Esophagus mucosa (tissue), 1 donor: Measurements from ENCODE around the gene DISC1. TPM values are rescaled to one million over a fixed set of nuclear protein-coding genes. Genes with fewer than 3 reads are reported as not detected.
"Not testable (repeated sequence)": the region's sequence is repeated elsewhere in the genome, so short reads cannot be mapped to it uniquely, and the experiment has no call there.

Experiments
- ATAC-seq: fragments of 200-7000 bp; cut with Tn5 transposase; one replicate; pipeline ENCODE4 v1.9.1; 2020
- total RNA-seq: library from RNA; stranded (reverse); gene quantifications from one replicate; pipeline ENCODE4 v1.2.4, GENCODE V29; 2023
- donor health status: DM: yes; HTN: yes; CAD: no.

DISC1 gene
- total RNA-seq, 1 donor from 2014 or later: 2.4 TPM

- peak; percentile 82 for ATAC-seq
Measured at GRCh38 chr1:231606712-231607111, 19.9 kb upstream of the DISC1 start.

DNA sequence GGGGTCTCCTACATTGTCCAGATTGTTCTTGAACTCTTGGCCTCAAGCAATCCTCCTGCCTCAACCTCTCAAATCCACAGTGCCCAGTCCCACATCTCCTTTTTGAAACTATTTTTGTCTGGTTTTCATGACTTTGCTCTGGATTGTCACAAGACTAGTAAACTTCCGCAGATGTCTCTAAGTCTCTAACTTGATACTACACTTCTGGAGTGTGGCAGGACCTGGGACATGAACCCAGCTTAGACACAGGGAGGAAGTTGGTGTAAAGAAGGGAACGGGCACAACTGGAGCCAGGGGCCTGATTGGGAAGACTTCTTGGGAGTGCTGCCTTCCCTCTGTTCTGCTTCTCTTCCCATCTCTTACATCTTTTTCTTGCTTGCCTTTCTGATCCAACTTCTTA, 16.2 kb upstream of the DISC1 start:
- no peak for ATAC-seq

GRCh38 chr1:231611111-231611510, 15.5 kb upstream of the DISC1 start:
- ATAC-seq: no peak

GRCh38 chr1:231611851-231612250, 14.7 kb upstream of the DISC1 start:
- no peak for ATAC-seq

DNA sequence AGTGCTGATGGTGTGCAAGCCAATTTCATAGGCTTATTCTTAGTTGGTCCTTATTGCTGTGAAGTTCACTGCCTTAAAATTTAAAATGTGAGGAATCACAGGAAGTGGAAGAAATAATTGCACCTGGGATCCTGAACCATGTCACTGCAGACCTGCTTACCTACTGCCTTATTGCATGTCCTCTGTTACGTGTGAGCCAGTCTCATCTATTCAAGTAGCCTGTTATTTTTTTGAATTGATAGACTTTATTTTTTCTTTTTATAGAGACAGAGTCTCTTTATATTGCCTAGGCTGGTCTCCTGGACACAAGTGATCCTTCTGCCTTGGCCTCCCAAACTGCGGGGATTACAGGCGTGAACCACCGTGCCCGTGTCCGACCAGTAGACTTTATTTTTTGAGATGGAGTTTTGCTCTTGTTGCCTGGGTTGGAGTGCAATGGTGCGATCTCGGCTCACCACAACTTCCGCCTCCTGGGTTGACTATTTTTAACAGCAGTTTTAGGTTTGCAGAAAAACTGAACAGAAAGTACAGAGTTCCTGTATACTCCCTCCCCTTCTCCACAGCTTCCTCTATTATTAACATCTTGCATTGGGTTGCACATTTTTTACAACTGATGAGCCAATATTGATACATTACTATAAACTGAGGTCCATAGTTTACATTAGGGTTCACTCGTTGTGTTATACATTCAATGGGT, 14.0 kb upstream of the DISC1 start:
- peak; percentile 57 for ATAC-seq

DNA sequence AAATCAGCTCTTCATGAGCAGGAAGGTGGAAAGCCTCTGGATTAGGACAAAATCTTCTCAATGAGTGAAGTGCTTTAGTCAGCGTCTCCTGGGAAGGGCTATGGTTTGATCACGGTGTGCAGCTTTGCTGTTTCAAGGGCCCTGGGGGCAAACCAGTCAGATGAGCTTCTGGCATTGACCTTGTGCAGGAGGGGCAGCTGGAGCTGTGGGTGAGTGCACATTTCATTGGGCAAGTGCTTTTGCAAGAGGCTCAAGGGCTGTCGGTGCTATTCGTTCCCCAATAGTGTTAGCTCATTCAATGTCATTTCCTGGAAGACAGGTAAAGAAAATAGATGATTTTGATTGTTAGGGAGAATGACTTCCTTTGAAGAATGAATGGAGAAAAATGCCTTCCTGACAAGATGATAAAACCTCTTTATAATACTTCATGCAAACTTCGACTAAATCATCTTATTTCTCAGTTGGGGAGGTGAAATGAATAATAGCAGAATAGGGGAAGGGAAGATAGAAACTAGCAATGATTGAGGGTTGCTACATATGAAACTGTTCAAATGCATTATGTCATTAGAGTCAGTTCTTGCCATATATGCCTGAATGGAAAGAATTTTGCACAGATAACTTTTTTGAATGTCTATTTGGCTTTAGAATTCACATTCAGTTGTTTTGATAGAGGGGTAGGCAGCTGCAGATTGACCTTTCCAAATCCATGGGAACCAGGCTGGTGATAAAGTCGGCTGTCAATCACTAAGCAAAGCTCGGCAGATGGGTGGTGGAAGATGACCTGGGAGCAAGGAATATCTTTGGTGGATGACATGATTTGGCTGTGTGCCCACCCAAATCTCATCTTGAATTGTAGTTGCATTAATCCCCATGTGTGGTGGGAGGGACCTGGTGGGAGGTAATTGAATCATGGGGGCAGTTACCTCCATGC, 12.9 kb upstream of the DISC1 start:
- peak; percentile 79 for ATAC-seq

DNA sequence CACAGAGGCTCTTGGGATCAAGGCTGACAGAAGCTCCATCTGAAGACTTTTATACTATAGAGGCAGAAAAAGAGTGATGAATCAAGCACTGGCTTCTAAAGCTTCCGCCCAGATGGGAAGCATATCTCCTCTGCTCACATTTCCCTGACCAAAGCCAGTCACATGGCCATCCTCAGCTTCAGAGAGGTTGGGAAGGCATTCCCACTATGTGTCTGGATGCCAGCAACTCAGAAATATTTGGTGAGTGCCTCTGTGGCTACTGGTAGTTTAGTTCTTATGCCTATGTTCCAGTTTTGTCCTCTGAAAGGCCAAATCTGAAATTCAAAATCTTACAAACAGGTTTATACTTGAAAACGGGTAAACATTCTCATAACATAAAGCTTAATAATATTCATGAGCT, 9.9 kb upstream of the DISC1 start:
- ATAC-seq: no peak

DNA sequence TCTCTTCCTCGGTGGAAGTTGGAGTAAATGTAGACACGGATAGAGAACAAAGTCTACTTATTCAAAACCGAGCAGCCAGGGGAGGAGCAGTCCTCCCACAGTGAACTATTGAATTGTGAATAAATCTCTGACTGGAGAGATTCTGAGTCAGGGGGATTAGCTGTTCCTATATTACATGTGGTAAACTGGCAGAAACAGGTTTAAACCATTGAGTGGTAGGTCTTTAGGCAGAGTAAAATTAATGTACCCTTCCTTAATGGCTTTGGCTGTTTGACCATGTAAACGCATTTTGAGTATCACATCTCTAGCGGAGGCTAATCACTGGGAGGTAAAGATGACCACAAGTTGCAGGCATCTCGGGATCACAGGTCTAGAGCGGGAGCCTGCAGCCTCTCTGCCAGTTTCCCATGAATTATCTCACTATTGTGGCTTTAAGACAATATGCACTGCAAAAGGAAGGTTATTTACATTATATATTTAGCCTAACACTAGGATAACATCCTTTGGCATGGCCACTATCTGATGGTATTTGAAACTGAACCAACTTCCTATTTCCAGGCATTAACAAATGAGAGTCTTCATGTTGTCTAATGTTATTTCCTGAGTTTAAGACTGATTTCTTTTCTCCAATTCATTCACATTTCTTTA, 7.9 kb upstream of the DISC1 start:
- ATAC-seq: peak; percentile 85

GRCh38 chr1:231619257-231619634, 7.3 kb upstream of the DISC1 start:
- no peak for ATAC-seq

DNA sequence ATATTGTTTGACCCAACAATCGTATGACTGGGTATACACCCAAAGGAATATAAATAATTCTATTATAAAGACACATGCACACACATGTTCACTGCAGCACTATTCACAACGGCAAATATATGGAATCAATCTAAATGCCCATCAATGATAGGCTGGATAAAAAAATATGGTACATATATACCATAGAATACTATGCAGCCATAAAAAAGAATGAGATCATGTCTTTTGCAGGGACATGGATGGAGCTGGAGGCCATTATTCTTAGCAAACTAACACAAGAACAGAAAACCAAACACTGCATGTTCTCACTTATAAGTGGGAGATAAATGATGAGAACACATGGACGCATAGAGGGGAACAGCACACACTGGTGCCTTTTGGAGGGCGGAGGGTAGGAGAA, 1.5 kb upstream of the DISC1 start:
- ATAC-seq: not testable (repeated sequence)

DNA sequence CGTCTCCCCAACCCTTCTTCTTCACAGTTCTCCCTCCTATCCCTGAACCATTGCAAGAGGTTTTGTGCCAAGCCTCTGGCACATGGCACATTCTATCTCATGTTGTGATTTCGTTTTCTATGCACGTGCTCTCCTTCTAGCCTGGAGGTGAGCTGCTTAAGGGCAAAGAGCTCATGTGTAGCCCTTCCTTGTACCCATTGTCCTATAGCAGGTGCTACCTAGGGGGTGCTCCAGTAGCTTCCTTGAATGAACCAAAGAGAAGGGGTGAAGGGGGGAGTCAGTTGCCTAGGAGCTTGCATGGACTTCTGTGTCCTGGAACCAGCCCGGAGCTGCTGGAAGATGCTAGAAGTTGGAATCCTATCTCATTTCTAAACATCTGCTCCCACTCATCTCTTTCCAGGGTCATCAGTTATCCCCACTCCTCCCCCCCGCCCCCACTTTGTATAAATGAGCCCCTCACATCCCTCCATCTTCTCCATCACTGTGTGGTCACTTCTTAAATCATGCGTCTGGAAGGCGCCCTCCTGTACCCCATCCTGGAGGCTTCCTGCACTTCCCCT, 535 bp upstream of the DISC1 start:
- ATAC-seq: no peak

DNA sequence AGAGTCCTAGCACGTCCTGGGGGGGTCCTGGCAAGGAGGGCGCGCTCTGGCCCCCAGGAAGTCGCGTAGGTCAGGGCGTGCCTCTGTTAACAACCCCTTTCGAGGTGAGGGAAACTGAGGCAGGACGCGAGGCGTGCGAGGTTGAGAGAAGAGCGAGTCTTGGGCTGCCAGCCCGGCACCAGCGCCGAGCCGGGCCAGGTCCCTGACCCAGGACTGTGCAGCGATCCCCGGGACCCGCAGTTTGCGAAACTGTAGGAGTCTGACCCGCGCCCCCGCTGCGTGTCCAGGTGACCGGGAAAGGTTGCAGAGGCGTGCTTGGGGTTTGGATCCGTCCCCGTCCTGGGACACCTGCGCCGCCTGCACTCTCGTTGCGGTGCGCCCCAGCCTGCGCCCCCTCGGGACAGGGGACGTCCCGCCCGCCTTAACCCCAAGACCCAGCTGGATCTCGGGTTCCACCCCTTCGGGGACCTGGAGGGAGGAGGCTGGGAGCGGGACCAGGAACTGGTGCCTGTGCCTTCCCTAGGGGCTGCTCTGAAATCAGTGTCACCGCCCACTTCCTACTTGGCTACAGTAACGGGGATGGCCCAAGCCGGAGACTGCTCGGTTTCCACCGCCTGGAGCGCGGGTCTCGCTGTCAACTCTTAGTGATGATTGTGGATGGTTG, 493 bp downstream of the DISC1 start:
- peak; percentile 50 for ATAC-seq

DNA sequence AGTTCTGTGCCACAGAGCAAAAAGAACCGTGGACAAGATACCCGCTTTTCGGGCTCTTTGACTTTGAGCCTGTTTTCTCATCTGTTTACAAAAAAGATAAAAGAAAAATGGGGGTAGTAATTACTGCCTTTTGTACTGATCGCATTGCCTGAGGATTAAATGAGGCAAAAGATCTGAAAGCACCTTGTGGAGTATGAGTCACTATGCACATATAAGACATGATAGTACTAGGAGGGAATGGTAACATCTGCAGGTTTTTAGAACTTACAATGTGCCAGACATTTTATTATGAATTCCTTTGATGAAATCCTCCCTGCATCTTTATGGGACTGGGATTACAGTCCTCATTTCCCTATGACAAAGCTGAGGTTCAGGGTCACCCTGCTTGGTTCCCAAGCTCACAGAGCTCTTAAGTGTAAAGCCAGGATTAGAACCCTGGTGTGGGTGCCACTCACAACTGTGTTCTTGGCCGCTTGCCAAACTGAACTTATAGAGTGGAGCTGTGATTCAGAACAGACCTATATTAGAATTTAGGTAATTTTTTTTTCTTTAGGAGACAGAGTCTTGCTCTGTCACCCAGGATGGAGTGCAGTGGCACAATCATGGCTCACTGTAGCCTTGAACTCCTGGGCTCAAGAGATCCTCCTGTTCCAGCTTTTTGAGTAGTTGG, 1.8 kb downstream of the DISC1 start:
- ATAC-seq: peak; percentile 46

GRCh38 chr1:231629132-231629531, 2.5 kb downstream of the DISC1 start:
- ATAC-seq: peak; percentile 71

GRCh38 chr1:231630558-231631205, 4.1 kb downstream of the DISC1 start:
- ATAC-seq: no peak

GRCh38 chr1:231631717-231632116, 5.1 kb downstream of the DISC1 start:
- no peak for ATAC-seq

DNA sequence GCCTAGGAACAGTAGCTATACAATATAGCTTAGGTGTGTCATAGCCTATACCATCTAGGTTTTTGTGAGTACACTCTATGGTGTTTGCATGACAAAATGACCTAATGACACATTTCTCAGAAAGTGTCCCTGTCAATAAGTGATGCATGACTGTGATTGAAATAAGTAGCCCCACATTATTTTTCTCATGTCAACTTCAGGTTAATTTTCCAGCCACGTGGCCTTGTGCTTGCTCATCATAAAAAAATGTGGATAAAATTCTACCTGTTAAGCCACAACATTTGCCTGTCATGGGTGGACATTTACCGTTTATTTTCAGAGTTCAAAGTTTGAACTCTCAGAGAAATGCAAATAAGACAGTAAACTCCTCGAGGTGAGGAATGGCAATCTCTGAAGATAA, 5.5 kb downstream of the DISC1 start:
- no peak for ATAC-seq

DNA sequence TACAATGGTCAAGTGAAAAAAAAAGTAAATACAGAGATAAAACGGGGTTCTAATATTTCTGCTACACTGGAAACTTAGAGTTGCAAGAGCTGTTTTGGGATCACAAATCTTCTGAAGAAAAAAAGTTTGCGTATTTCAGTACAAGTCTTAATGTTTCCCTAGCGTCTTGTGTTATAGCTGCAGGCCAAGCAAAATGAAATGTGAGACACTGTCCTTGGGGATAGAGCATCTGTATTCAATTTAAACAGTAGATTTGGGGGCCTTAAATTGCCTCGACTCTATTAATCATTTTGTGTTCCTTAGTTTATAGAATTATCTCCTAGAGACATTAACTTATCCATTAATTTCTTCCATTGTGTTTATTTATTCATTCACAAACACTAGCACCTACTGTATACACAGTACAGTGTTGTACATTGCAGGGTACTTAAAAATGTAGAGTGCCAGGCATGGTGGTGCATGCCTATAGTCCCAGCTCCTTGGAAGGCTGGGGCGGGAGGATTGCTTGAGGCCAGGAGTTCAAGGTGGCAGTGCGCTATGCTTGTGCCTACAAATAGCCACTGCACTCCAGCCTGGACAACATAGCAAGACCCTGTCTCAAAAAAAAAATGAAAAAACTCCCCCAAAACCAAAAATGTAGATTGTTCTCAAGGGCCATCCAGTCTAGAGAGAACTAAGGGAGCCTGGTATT, 7.9 kb downstream of the DISC1 start:
- no peak for ATAC-seq

DNA sequence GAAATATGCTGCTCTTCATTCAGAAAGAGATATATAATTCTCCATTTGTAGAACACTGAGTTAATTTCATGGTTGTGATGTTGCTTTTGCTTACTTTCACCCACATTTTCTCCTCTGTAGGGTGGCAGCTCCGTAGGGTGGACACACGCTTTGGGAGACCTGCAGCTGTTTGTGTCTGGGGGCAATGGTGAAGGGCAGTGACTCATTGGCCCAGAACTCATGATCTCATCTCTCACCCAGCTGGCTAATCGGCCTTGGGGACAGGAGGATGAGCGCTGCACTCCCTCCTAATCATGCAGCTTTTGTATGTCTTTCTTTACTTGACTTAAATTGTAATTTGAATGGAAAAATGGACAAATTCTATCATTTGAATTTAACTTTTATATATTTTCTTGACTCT, 9.6 kb downstream of the DISC1 start:
- ATAC-seq: no peak

GRCh38 chr1:231636922-231637321, 10.3 kb downstream of the DISC1 start:
- not testable (repeated sequence) for ATAC-seq

- no peak for ATAC-seq
Measured at GRCh38 chr1:231638647-231639046, 12.1 kb downstream of the DISC1 start.
